GDM1 (cell line): ENCODE measurements around the gene C12orf43.

Experiments
- DNase-seq: peaks from one replicate; lab custom pipeline; 2025; lab: John Stamatoyannopoulos, UW

C12orf43 gene

DNA sequence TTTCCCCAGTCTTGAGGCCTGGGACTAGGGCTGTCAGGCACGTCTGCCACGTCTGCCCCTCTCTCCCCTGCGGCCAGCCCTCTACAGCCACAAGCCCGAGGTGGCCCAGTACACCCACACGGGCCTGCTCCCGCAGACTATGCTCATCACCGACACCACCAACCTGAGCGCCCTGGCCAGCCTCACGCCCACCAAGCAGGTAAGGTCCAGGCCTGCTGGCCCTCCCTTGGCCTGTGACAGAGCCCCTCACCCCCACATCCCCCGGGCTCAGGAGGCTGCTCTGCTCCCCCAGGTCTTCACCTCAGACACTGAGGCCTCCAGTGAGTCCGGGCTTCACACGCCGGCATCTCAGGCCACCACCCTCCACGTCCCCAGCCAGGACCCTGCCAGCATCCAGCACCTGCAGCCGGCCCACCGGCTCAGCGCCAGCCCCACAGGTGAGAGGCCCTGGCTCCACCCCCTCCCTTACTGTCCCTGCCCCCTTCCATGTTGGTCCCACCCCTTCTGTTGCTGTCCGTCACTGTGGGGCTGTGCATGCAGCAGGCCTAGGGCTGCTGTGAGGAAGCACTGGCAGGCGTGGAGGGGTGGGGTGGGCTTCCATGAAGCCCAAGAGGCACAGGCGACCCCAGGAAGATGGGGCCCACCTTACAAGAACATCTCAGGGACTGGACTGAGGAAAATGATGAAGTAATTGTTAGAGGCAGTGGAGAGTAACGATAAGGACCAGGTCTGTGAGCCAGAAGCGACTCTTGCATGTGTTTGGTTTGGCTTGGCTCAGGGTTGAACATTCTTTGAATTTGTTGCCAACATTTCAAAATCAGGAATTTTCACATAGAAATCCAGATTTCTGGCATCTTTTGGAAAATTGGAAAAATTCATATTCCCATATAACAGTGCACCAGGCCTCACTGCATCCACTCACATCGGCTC is 16.8 kb downstream of the C12orf43 start:
- DNase-seq: no peak

DNA sequence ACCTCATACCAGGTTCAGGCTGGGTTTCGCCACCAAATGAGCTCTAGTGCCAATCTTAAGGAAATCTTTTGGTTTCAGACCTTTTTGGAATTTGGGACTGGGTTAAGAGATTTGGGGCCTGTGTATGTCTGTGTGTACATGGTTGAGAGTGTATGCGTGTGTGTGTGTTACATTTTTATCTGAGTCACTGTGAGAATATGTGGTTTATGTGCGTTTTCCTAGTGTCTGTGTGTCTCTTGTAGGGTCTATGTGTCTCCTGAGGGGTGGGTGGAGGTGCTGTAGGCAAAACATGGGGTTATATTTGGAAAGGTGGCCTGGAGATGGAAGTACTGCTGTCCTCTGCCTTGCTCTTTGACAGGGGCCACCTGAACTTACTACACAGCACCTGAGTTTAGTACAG is 17.9 kb downstream of the C12orf43 start:
- no peak for DNase-seq

DNA sequence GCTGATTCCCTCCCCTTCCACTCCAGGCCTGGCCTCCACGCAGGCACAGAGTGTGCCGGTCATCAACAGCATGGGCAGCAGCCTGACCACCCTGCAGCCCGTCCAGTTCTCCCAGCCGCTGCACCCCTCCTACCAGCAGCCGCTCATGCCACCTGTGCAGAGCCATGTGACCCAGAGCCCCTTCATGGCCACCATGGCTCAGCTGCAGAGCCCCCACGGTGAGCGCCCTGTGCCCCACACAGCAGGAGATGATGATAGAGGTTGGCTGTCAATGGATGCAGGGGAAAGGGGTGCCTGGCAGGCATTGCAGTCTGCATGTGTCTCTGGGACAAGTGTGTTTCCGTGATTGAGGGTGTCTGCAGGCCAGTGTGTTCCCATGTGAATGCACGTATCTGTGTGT is 18.8 kb downstream of the C12orf43 start:
- DNase-seq: no peak

DNA sequence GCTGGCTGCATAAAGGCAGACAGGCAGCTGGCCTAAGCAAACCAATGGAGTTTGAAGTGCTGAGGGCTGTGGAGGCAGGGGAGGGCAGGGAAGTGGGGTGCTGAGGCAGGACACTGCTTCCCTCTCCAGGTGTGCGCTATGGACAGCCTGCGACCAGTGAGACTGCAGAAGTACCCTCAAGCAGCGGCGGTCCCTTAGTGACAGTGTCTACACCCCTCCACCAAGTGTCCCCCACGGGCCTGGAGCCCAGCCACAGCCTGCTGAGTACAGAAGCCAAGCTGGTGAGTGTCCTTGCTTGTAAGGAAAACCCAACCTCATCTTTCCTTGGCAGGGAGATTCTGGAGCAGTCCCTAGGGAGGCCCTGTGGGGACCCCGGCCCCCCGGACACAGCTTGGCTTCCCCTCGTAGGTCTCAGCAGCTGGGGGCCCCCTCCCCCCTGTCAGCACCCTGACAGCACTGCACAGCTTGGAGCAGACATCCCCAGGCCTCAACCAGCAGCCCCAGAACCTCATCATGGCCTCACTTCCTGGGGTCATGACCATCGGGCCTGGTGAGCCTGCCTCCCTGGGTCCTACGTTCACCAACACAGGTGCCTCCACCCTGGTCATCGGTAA is 20.0 kb downstream of the C12orf43 start:
- no peak for DNase-seq

DNA sequence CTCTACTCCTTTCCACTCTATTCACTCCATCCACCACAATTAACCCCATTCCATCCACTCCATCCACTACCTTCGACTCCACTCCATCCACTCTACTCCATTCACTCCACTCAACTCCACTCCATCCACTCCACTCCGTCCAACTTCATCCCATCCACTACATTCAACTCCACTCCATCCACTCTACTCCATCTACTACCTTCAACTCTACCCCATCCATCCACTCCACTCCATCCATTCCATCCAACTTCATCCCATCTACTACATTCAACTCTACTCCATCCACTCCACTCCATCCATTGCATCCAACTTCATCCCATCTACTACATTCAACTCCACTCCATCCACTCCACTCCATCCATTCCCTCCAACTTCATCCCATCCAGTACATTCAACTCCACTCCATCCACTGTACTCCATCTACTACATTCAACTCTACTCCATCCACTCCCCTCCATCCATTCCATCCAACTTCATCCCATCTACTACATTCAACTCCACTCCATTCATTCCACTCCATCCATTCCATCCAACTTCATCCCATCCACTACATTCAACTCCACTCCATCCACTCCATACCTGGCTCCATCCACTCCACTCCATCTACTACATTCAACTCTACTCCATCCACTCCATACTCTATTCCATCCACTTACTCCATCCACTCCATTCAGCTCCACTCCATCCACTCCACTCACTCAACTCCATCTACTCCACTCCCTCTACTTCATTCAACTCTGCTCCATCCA is 21.5 kb downstream of the C12orf43 start:
- DNase-seq: no peak

DNA sequence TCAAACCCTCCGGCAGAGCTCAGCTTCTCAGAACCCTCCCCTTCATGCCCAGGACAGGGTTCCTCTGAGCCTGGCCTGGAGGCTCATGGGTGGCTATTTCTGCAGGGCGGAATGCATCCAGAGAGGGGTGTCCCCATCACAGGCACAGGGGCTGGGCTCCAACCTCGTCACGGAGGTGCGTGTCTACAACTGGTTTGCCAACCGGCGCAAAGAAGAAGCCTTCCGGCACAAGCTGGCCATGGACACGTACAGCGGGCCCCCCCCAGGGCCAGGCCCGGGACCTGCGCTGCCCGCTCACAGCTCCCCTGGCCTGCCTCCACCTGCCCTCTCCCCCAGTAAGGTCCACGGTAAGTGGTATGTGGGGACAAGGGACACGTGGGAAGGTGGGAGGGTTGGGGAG is 22.2 kb downstream of the C12orf43 start:
- DNase-seq: no peak

DNA sequence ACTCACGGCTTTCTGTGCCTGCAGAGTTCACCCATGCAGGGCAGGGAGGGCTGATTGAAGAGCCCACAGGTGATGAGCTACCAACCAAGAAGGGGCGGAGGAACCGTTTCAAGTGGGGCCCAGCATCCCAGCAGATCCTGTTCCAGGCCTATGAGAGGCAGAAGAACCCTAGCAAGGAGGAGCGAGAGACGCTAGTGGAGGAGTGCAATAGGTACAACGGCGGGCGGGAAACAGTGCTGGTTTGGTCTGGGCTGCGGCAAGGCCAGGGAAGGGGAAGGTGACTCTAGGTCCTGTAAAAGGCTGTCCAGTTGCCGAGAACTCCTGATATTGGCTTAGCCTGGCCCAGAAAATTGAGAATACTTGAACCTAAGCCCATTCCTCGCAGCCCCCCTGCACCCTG is 22.8 kb downstream of the C12orf43 start:
- DNase-seq: no peak

DNA sequence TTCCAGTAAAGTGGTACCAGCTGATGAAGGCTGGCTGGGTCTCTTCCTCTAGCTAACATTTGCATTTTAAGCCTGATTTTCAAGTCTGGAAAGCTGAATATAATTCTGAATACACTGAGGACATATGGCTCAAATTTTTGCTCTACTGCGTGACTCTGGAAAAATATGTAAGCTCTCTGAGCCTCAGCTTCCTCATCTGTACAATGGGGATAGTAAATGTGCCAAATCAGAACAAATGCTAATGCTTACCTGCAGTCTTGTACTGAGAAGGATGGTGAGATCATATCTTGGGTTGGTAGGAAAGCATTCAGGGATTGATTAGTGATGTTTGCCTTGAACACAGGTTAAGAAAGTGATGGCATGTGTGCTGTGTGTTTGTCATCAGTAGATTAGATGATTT is 23.3 kb downstream of the C12orf43 start:
- no peak for DNase-seq

DNA sequence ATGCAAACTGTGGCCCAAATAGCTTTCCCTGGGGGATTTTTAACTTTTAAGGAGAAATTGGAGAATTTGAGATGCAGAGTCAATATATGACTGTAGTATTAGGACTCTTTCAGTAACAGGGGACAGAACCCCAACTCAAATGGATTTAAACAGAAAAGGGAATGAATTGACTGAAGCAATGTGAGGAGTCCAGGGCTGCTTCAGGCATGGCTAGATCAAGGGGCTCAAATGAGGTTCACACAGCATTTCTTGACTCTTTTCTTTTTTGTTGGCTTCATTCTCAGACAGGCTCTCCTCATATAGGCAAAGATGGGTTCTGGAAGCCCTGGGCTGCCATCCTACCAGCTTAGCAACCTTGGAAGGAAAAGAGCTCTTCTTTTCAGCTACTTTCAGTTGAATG is 24.3 kb downstream of the C12orf43 start:
- no peak for DNase-seq

DNA sequence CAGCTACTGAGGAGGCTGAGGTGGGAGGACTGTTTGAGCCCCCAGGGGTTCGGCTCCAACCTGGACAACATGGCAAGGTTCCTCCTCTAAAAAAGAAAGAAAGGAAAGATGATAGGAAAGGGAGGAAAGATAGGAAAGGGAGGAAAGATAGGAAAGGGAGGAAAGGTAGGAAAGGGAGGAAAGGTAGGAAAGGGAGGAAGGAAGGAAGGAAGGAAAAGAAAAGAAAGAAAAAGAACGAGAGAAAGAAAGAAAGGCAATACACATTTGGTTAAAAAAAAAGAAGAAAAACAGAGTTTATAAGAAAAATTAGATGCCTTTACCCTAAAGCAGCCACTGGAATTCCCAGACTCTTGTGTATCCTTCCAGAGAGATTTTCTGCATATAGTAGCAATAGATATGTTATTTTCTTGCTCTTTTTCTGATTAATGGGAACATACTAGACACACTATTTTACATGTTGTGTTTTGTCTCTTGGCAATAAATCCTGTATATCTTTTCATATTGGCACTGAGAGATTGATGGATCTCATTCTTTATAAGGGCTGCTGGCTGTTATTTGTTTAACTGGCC is 25.7 kb downstream of the C12orf43 start:
- no peak for DNase-seq

DNA sequence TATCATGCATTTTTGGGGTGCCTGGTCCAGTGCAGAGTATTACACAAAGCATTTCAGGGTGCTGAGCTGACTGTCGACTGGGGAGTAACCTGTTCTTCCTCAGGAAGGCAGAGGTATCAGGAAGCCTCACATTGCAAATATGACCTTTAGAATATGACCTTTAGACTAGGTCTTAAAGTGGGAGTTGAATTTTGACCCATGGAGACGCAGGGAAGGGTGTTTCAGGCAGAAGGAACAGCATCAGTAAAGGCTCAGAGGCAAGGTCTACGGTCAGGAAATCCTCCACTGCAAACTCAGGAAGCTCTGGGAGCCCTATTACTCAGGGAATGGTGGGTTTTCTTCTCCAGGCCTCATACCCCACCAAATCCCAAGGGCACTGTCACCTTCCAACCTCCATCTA is 26.6 kb downstream of the C12orf43 start:
- DNase-seq: no peak

DNA sequence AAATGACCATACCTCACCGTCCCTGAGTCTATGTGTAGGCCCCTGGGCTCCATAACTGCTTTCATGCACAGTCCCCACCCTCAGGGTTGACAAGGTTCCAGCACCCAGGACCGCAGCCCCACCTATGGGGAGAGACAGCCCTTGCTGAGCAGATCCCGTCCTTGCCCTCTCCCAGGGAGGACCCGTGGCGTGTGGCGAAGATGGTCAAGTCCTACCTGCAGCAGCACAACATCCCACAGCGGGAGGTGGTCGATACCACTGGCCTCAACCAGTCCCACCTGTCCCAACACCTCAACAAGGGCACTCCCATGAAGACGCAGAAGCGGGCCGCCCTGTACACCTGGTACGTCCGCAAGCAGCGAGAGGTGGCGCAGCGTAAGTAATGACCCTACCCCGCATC is 27.6 kb downstream of the C12orf43 start:
- DNase-seq: no peak

DNA sequence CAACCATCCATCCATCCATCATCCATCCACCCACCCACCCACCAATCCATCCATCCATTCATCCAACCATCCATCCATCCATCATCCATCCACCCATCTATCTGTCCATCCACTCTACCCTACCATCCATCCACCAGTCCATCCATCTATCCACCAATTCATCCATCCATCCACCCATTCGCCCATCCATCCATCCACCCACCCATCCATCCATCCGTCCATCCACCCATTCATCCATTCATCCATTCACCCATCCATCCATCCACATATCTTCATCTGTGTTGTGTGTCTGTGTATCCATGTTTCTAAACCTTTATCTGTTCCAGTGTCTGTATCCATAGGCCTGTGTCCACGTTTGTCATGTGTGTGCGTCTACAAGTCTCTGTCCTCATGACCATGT is 28.1 kb downstream of the C12orf43 start:
- no peak for DNase-seq

DNA sequence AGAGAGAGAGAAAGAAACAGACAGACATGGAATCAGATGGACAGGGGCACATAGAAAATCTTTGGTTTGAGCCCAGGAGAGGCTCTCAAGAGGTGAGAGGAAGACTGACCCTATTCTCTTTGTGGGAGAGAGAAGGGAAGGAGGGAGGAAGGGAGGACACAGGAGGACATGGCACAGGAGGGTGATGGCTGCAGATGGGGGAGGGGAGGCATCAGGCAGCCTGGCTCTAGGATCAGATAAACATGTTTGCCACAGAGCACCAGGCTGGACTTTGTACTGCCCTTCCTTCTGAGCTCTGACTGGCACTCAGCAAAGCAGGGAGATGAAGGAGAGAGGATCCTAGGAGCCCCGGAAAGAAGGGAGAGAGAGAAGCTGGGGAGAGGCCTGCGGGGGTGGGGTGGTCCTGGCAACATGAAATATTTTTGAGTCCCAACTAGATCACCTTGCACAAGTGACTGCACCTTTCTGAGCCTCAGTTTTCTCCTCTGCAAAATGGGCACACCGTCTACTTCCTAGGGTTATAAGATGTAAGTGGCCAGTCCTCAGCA is 31.9 kb downstream of the C12orf43 start:
- no peak for DNase-seq

DNA sequence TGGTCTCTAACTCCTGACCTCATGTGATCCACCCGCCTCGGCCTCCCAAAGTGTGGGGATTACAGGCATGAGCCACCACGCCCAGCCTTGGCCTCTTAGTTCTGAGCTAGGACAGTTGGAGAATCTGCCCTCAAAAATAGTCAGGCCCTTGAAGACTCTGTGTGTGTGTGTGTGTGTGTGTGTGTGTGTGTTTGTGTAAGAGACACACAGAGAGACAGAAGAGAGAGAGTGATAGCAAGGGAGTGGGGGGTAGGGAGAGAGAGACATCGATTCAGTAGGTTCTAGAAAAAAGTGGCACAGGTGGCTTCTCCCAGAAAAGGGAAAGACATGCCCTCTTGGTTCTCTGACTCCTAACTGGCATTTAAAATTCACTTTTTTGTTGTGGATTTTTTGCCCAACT is 32.5 kb downstream of the C12orf43 start:
- DNase-seq: no peak

DNA sequence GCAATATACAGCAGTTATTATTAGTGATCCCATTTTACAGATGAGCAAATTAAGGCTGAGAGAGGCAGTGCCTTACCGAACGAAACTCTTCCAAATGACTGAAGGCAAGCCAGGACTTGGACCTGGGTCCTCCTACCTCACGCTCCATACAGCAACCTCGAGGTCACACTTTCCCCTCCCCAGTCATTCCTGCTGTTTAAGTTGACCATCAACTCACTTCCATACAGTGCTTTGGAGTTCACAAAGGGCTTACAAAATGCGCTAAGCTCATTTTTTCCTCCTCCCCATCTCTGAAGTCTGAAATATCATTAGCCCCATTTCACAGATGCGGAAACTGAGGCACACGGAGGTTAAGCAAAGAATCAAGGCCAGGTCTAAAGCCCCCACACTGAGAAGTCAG is 33.6 kb downstream of the C12orf43 start:
- DNase-seq: no peak

DNA sequence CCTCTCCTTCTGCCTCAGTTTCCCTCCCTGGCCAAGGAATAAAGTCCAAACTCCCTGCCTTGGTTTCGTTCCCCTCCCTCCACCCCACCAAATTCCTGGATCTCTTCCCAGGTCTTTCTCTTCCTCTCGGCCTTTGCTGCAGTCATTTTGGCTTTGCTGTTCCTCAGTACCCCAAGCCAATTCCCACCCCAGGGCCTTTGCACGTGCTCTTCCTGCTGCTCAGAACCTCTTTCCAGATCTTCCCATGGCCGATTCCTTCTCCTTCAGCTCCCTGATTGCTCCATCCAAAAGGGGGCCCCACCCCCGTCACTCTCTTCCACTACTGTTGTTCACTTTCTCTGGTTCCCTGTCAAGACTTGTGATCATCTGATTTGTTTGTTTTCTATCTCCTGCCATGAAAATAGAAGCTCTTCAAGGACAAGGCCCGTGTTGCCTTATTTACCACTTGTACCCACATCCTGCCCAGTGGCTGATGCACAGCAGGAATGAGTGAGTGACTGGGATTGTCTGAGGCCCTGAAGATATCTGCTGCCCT is 34.8 kb downstream of the C12orf43 start:
- DNase-seq: no peak

DNA sequence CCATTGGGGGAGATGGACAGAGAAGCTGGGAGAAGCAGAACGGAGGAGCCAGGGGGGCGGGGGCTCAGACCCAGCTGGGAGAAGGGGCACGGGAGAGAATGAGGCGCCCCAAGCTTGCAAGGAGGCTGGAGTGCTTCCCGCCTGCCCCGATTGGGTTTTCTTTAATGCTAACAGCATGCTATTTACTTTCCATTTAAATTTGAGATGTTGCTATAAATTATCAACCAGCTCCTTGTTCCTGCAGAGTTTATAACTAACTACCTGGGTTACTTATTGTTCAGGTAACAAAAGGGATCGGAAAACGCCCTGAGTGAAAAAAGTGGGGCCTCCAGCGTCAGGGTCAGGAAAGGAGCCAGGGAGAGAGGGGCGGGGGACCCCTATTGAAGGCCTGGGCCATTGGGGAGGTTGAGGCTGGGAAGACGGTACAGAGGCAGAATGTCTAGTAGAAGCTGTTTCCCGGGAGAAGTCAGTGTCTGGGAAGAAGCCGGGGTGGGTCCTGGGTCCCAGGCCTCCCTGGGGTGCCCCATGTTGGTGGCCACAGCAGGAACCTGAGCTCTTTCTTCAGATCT is 35.4 kb downstream of the C12orf43 start:
- DNase-seq: no peak

DNA sequence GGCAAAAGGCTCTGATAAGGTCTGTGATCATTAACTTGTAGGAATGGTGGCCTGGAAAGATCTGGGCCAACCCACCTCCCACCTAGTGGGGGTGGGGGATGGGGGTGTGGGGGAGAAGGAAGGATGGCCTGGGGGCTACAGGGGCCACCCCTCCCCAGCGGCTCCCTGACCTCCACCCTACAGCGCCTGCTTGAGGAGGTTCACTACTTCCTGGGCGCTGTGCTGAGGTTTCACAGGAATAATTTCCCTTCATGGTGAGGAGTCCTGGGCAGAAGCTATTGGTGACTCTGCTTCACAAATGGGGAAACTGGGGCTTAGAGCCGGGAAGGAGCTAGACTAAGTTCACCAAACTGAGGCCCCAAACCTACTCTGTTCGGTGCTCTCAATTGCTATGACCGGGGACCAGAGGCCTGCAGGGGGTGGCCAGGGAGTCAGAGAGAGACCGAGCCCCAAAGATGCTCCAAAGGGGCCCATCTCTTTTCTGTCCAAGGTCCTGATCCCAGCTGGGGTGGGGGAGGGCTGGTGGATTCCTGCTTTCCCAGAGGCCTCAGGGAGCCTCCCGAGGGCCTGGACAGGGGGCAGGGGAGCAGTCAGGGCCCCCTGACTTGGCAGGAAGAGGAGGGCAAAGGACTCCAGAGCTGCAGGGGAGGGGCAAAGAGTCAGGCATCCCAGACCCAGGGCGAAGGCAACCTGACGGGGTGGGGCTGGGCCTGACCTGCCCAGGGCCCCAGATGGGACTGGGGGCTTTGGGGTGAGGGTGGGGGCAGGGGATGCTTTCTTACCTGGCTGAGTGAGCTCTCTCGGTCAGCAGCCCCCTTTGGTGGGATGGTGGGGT is 36.2 kb downstream of the C12orf43 start:
- DNase-seq: no peak

DNA sequence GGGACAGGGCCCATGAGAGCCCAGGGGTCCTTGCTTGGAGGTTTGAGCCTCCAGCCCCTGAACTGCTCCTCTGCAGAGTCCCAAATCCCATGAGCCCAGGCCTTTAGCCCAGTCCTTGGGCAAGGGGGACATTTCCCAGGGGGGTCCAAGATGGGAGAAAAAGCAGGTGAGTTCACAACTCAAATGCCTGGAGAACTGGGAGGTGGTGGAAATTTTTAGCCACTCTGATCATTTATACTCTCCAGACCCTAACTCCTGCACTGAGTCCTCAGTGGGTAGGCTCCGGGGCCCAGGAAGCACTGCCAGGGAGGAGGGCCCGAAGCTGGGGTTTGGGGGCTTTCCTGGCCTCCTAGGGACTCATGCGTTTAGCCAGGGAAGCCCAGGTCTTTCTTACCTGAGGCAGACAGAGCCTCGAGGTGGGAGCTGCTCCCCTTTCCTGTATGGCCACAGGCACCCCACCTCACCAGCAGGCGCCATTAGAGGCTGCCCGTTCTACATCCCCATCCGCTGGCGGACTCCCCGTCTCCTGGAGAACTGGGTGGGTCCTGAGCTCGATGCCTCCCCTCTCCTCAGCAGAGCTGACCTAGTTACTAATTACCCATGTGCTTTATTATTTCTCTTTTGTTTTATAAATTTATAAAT is 36.9 kb downstream of the C12orf43 start:
- DNase-seq: no peak
